Transverse colon (tissue), 4 donors: ENCODE measurements around the gene TBX1. TPM values are rescaled to one million over a fixed set of nuclear protein-coding genes. Genes with fewer than 3 reads are reported as not detected.

Source experiments
- DNase-seq: peaks from one replicate; pipeline ENCODE4 v3.0.0-alpha.2; 2019
- H3K27ac ChIP-seq, 4 donors: fragments of 200-600 bp; sonication (generic); 2 replicates each; pipeline ENCODE4 v1.5.1; 2016 to 2018; ENCODE audit warnings: inconsistent platforms in 4 of 4
- H3K27me3 ChIP-seq: fragments of 200-600 bp; sonication (generic); 2 replicates; pipeline ENCODE4 v1.5.1; 2017; ENCODE audit warnings: inconsistent platforms
- H3K36me3 ChIP-seq, 4 donors: fragments of 200-600 bp; sonication (generic); 2 replicates each; pipeline ENCODE4 v1.5.1; 2017 to 2019; ENCODE audit warnings: inconsistent platforms in 4 of 4
- H3K4me1 ChIP-seq, 4 donors: fragments of 200-600 bp; sonication (generic); 2 replicates each; pipeline ENCODE4 v1.5.1; 2017 to 2020; ENCODE audit warnings: inconsistent platforms in 4 of 4
- H3K4me3 ChIP-seq, 4 donors: fragments of 200-600 bp; sonication (generic); 1 replicate in 1 of 4; 2 replicates in 3 of 4; pipeline versions ENCODE4 v1.5.1 to v1.6.1; 2017 to 2019; ENCODE audit warnings: inconsistent platforms in 4 of 4
- H3K9me3 ChIP-seq, 2 donors: fragments of 200-600 bp; sonication (generic); 2 replicates each; pipeline ENCODE4 v1.5.1; 2017 to 2019; ENCODE audit warnings: inconsistent platforms in 2 of 2
- EP300 ChIP-seq: sonication (generic); formaldehyde crosslinking; IDR thresholded peaks from one replicate; pipeline ENCODE4 v1.6.1; 2017; ENCODE audit warnings: antibody characterized with exemption, low read depth
- POLR2A ChIP-seq: fragments of 450-650 bp; IDR thresholded peaks from one replicate; pipeline ENCODE4 v1.6.1; 2016; ENCODE audit warnings: antibody characterized with exemption, mild to moderate bottlenecking, moderate library complexity
- POLR2AphosphoS5 ChIP-seq, 3 donors: sonication (generic); formaldehyde crosslinking; IDR thresholded peaks; one replicate each; pipeline ENCODE4 v1.6.1; 2016; ENCODE audit warnings: antibody characterized with exemption in 3 of 3
- WGBS, 2 donors: methylation state at CpG; one replicate each; pipeline ENCODE4 v1.1.5; 2018; ENCODE audit warnings: low coverage in 1 of 2; 5-methylcytosine and 5-hydroxymethylcytosine counted together
- in situ Hi-C, 4 donors: fragments of 200-750 bp; cut with MboI; loops; one replicate each; pipeline versions ENCODE4 v1.15.0 to v1.15.1; 2017; ENCODE audit warnings: low sequenced_read_pairs in 3 of 4, low pct_ligation_motif_present in 1 of 4, low pct_unique_long_range_greater_than_20kb in 1 of 4
- intact Hi-C: fragments of 100-400 bp; cut with DNase I; formaldehyde crosslinking; loops from one replicate; pipeline ENCODE4 v1.15.1; 2023; ENCODE audit warnings: low total_unique reads
- total RNA-seq, 4 donors: library from RNA; depleted of rRNA; stranded (reverse); fragments of >200 nt; gene quantifications; one replicate each; pipeline ENCODE4 v1.1.0, GENCODE V29; 2016
- TF ChIP-seq, protein P1 (sequence below), 5 experiments: fragments of 200-600 bp in 3 of 5; fragments of 450-650 bp in 2 of 5; sonication (generic) in 3 of 5; IDR thresholded peaks; 1 replicate in 2 of 5; 2 replicates in 3 of 5; pipeline ENCODE4 v1.5.1; 2016 to 2017; ENCODE audit warnings: antibody characterized with exemption in 5 of 5, inconsistent platforms in 3 of 5, mild to moderate bottlenecking in 2 of 5, moderate library complexity in 1 of 5

Gene TBX1
- total RNA-seq, 4 donors from 2014 or later, result 1.1 to 1.3 TPM; not detected in 2

DNA sequence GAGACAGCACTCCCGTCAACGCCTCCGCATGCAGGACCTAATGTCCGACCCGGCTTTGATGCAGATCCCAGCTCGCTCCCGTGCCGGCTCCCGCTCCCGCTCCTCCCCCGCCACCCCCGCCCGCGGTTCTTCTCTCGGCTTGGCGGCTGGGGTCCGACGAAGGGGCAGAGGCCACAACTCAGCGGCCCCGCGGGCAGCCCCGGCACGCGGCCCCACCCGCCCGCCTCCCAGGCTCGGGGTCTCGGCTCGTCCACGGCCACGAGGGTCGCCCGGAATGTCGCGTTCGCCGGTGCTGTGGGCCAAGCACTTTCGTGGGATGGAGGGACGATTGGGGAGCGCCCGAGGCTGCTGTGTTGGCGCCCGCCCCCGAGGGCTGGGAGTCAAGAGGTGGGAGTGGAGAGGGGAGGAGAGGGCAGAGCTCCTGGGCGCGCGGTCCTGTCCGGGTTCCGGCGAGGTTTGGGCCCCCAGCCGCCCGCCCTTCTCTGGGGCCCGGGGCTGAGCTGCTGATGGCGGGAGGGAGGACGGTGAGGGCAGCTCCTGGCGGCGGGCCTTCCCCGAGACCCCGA lies 5.3 kb upstream of the TBX1 start:
- H3K9me3 ChIP-seq, result no peaks in the 10 kb centered on the region
- H3K27ac ChIP-seq, result no peak overlapping the region
- 10% methylated on average over 40 of the region's 59 CpGs; no CpG with 5 or more reads in 1 of the 2 donors for WGBS, 2 donors
- no peaks in the 10 kb centered on the region for H3K36me3 ChIP-seq
- peaks cover 9 to 34% (median 16%) of the 10 kb centered on the region in 4 donors for H3K4me1 ChIP-seq
- TF ChIP-seq, protein P1, sequence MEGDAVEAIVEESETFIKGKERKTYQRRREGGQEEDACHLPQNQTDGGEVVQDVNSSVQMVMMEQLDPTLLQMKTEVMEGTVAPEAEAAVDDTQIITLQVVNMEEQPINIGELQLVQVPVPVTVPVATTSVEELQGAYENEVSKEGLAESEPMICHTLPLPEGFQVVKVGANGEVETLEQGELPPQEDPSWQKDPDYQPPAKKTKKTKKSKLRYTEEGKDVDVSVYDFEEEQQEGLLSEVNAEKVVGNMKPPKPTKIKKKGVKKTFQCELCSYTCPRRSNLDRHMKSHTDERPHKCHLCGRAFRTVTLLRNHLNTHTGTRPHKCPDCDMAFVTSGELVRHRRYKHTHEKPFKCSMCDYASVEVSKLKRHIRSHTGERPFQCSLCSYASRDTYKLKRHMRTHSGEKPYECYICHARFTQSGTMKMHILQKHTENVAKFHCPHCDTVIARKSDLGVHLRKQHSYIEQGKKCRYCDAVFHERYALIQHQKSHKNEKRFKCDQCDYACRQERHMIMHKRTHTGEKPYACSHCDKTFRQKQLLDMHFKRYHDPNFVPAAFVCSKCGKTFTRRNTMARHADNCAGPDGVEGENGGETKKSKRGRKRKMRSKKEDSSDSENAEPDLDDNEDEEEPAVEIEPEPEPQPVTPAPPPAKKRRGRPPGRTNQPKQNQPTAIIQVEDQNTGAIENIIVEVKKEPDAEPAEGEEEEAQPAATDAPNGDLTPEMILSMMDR (IDR thresholded peaks at IDR 0.05), result no peak
- TF ChIP-seq EP300, result no peak
- TF ChIP-seq POLR2AphosphoS5 (IDR thresholded peaks at IDR 0.05), result no peak
- no peak for TF ChIP-seq POLR2A
- no peak overlapping the region for H3K4me3 ChIP-seq
- peaks cover 96% of the 10 kb centered on the region for H3K27me3 ChIP-seq
- in situ Hi-C loops (no loop called here), intact Hi-C loops (no loop called here)
- DNase-seq, result no peak

DNA sequence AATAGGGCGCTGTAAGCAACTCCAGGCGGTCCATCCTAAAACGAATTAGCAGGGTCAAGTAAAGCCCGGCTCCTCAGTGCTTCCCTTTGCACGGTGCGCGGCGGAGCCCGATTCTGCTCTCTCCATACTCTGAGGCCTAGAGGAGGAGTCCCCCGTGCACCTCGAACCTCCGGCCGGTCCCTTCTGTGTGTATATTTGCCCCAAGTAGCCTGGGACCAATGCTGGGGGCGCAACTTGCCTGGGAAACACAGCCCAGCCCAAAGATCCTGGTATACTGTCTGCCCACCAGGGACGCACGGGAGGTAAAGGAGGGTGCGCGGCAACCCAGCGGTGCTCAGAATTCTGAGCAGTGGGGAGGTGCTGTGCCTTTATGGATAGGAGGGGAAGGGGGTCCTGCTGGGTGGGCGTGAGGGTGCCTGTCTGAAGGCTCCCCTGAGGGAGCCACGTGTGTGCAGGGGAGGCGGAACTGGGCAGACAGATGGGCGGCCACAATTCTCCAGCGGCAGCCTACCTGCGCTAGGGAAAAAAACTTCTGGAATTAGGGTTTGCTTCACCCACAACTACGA lies 4.8 kb upstream of the TBX1 start:
- TF ChIP-seq, protein P1 (IDR thresholded peaks at IDR 0.05), result no peak
- TF ChIP-seq EP300, result no peak
- TF ChIP-seq POLR2A, result no peak
- no peak for TF ChIP-seq POLR2AphosphoS5 (IDR thresholded peaks at IDR 0.05)
- intact Hi-C loops, result no loop called here
- DNase-seq, result no peak
- Histone ChIP-seq H3K4me3 (no peak overlapping the region), H3K27ac (no peak overlapping the region), H3K9me3 (no peaks in the 10 kb centered on the region), H3K27me3 (peaks cover 94% of the 10 kb centered on the region), H3K36me3 (no peaks in the 10 kb centered on the region), H3K4me1 (peaks cover 9 to 35% (median 17%) of the 10 kb centered on the region in 4 donors)
- in situ Hi-C loops, result no loop called here
- 6% methylated on average over 21 of the region's 26 CpGs; no CpG with 5 or more reads in 1 of the 2 donors for WGBS, 2 donors

DNA sequence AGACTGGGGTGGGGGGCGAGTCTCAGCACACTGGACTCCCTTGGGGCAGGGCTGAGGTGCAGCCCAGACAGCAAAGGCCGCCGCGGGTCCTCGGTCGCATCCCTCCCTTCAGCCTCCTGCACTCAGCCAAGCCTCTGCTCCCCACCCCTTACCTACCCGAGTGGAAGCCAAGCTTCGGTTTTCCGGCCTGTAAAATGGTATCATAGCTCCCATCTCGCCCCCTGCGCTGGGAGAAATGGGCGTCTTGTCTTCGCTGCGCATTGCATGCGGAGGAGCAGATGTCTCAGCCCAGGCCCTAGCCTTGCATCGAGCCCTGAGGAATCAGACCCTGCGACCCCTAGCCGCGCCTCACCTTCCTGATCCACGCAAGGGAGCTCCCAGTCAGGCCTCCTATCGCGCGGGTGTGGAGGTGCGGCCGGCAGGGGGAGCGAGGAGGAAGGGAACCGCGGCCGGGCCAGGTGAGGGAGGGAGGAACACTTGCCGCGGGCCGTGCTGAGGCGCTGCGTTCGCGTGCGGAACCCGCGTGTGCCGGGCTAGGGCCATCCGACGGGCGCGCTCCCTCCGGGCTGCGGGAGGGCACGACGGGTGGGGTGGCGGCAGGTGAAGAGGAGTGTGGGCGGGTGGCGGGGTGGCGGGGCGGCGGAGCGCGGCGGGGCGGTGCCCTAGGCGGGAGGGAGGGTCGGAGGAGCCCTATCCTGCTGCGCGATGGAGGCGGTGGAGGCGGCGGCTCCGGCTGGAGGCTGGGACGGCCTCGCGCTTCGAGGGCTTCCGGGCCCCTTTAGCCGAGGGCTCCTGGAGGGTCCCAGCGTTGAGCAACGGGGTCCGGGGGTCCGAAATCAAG lies 4.1 kb upstream of the TBX1 start:
- Histone ChIP-seq H3K4me1 (peaks cover 9 to 40% (median 17%) of the 10 kb centered on the region in 4 donors), H3K4me3 (peak overlapping the region in 2 of 4 donors; percentile 19 to 40), H3K36me3 (no peaks in the 10 kb centered on the region), H3K27me3 (peaks cover 92% of the 10 kb centered on the region), H3K27ac (no peak overlapping the region), H3K9me3 (no peaks in the 10 kb centered on the region)
- 8% methylated on average over 20 of the region's 76 CpGs; no CpG with 5 or more reads in 1 of the 2 donors for WGBS, 2 donors
- TF ChIP-seq, protein P1 (IDR thresholded peaks at IDR 0.05), result peak; percentile 45 to 74 (median 49)
- no peak for TF ChIP-seq EP300
- DNase-seq, result peak; percentile 71
- in situ Hi-C loops (no loop called here), intact Hi-C loops (no loop called here)
